ENCODE data around the gene ARHGAP40. TPM values are rescaled to one million over a fixed set of nuclear protein-coding genes. Genes with fewer than 3 reads are reported as not detected.

The ARHGAP40 gene
- total and polyA plus RNA-seq, 9 of the 15 experiments (the other 6 are each of a cell fraction or from before 2014, with no cell fraction given), result not detected

DNA sequence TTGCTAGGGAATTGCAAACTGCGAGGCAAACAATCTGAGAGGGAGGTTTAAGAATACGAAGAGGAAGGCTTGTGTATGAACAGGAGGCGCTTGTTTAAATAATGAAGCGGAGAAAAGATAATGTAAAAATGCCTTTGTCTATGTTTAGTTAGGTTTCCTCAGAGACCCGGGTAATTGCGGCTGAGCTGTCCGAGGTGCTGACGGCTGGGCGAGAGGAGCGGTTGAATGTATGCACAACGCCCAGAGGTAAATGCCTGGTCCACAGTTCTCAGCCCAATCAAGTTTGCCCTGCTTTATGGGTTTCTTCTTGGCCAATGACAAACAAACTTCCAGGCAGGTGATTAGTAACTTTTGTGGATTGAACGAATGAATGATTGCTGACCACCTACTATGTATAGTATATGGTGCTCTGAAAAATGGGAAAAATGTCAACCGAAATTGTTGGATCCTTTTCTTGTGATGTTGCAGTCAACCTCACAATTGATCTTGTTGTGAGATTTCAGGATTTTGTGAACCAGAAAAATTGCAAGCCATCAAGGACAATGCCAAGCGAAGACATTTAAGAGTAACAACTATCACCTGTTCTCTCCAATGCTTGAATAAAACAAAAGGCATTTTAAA, 84.4 kb downstream of the ARHGAP40 start (continued):
- TF ChIP-seq KDM1A (IDR thresholded peaks at IDR 0.05) (no peak), ZNF512 (tag; IDR thresholded peaks at IDR 0.05) (no peak), PRDM10 (IDR thresholded peaks at IDR 0.05; ENCODE audit: partially characterized antibody) (no peak), HOXB6 (CRISPR knock-in tag; IDR thresholded peaks at IDR 0.05; ENCODE audit: borderline replicate concordance) (no peak), RAD51 (IDR thresholded peaks at IDR 0.05; ENCODE audit: borderline replicate concordance, low read depth) (no peak), ZBTB9 (CRISPR knock-in tag; IDR thresholded peaks at IDR 0.05) (no peak), HDGF (IDR thresholded peaks at IDR 0.05) (no peak), YY1 (IDR thresholded peaks at IDR 0.05; ENCODE audit: borderline replicate concordance in 1 of 3, control insufficient read depth in 1 of 3, extremely low read depth in 1 of 3, insufficient read depth in 3 of 3, insufficient read length in 1 of 3, insufficient replicate concordance in 2 of 3, low read depth in 1 of 3, low read length in 2 of 3) (no peak), MBD2 (IDR thresholded peaks at IDR 0.05; ENCODE audit: borderline replicate concordance, low read depth) (no peak), CBFB (CRISPR knock-in tag; IDR thresholded peaks at IDR 0.05) (no peak), ZNF589 (CRISPR knock-in tag; IDR thresholded peaks at IDR 0.05; ENCODE audit: low read depth) (no peak)
- TF ChIP-seq, protein P1, sequence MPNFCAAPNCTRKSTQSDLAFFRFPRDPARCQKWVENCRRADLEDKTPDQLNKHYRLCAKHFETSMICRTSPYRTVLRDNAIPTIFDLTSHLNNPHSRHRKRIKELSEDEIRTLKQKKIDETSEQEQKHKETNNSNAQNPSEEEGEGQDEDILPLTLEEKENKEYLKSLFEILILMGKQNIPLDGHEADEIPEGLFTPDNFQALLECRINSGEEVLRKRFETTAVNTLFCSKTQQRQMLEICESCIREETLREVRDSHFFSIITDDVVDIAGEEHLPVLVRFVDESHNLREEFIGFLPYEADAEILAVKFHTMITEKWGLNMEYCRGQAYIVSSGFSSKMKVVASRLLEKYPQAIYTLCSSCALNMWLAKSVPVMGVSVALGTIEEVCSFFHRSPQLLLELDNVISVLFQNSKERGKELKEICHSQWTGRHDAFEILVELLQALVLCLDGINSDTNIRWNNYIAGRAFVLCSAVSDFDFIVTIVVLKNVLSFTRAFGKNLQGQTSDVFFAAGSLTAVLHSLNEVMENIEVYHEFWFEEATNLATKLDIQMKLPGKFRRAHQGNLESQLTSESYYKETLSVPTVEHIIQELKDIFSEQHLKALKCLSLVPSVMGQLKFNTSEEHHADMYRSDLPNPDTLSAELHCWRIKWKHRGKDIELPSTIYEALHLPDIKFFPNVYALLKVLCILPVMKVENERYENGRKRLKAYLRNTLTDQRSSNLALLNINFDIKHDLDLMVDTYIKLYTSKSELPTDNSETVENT (CRISPR knock-in tag; IDR thresholded peaks at IDR 0.05), result no peak
- TF ChIP-seq, protein P2, sequence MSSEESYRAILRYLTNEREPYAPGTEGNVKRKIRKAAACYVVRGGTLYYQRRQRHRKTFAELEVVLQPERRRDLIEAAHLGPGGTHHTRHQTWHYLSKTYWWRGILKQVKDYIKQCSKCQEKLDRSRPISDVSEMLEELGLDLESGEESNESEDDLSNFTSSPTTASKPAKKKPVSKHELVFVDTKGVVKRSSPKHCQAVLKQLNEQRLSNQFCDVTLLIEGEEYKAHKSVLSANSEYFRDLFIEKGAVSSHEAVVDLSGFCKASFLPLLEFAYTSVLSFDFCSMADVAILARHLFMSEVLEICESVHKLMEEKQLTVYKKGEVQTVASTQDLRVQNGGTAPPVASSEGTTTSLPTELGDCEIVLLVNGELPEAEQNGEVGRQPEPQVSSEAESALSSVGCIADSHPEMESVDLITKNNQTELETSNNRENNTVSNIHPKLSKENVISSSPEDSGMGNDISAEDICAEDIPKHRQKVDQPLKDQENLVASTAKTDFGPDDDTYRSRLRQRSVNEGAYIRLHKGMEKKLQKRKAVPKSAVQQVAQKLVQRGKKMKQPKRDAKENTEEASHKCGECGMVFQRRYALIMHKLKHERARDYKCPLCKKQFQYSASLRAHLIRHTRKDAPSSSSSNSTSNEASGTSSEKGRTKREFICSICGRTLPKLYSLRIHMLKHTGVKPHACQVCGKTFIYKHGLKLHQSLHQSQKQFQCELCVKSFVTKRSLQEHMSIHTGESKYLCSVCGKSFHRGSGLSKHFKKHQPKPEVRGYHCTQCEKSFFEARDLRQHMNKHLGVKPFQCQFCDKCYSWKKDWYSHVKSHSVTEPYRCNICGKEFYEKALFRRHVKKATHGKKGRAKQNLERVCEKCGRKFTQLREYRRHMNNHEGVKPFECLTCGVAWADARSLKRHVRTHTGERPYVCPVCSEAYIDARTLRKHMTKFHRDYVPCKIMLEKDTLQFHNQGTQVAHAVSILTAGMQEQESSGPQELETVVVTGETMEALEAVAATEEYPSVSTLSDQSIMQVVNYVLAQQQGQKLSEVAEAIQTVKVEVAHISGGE (CRISPR knock-in tag; IDR thresholded peaks at IDR 0.05), result peak in 1 of 3 experiments; percentile 32; a peak in 1 of 6 replicates

Data from K562 (cell line).